Left lung (tissue), 10 donors: Measurements from ENCODE around the gene ZNF354C. TPM values are rescaled to one million over a fixed set of nuclear protein-coding genes. Genes with fewer than 3 reads are reported as not detected.

Source experiments
- ATAC-seq: fragments of 200-7000 bp; cut with Tn5 transposase; one replicate; pipeline ENCODE4 v1.9.1; 2020; ENCODE audit warnings: moderate library complexity
- DNase-seq, 4 donors: peaks; one replicate each; pipeline ENCODE4 v3.0.0-alpha.2; 2013 to 2020
- H3K27ac ChIP-seq, 2 donors: fragments of 200-600 bp; sonication (generic) in 1 of 2; one replicate each; pipeline versions ENCODE4 v1.5.0 to v1.8.0; 2020 to 2021
- H3K27me3 ChIP-seq, 2 donors: fragments of 200-600 bp; sonication (generic) in 1 of 2; one replicate each; pipeline versions ENCODE4 v1.5.0 to v1.8.0; 2020 to 2021
- H3K36me3 ChIP-seq, 2 donors: fragments of 200-600 bp; sonication (generic) in 1 of 2; one replicate each; pipeline versions ENCODE4 v1.5.0 to v1.8.0; 2020 to 2021
- H3K4me1 ChIP-seq, 2 donors: fragments of 200-600 bp; one replicate each; pipeline ENCODE4 v1.8.0; 2021
- H3K4me3 ChIP-seq, 2 donors: fragments of 200-600 bp; sonication (generic) in 1 of 2; one replicate each; pipeline versions ENCODE4 v1.5.0 to v1.8.0; 2020 to 2021; ENCODE audit warnings: mild to moderate bottlenecking in 1 of 2
- H3K9me3 ChIP-seq, 2 donors: fragments of 200-600 bp; sonication (generic) in 1 of 2; one replicate each; pipeline versions ENCODE4 v1.5.0 to v1.8.0; 2020 to 2021
- intact Hi-C, 2 donors: fragments of 100-400 bp; cut with DNase I; formaldehyde crosslinking; loops; one replicate each; pipeline versions ENCODE4 v1.11.2 to v1.14.2; 2022
- polyA plus RNA-seq, 6 donors: library from polyadenylated mRNA; unstranded; fragments of 120-200 nt; gene quantifications; one replicate each; pipeline ENCODE4 v1.2.1, GENCODE V29; 2013; ENCODE audit not compliant: insufficient read length in 6 of 6
- total RNA-seq, 2 donors: library from RNA; stranded (reverse); fragmentation: NEBNext Ultra II Directional; extraction: Animal tissue kit (Norgen Biotek cat#: 25700); gene quantifications; one replicate each; pipeline ENCODE4 v1.2.1, GENCODE V29; 2021
- TF ChIP-seq, protein P1 (sequence below), 2 donors: fragments of 200-600 bp; sonication (generic) in 1 of 2; IDR thresholded peaks; one replicate each; pipeline versions ENCODE4 v1.5.0 to v1.8.0; 2021; ENCODE audit warnings: antibody characterized with exemption in 2 of 2
- donor health status: DM: no; HTN: yes; CAD: no.
- donor health status: DM: no; HTN: no; CAD: no.

ZNF354C gene
- total and polyA plus RNA-seq, 8 donors: 5.2 to 18.8 (median 15.9) TPM

DNA sequence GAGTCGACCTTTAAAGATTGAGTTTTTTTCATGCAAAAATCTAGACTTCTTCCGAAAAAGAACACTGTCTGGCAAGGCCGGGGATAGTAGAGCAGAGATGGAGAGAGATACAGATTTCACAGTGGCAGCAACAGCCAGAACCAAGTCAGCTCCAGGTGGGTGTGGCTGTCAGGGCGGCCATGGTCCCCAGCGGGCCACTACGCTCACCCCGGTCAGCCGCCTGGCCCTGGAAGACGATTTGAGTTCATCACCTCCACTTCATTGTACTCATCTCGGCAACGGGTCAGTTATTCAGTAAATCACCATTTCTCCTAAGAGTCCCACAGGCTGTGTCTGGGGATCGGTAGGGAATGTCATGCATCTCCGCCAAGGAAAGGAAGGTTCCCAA lies 53.0 kb downstream of the ZNF354C start:
- no peak overlapping the region for H3K27ac ChIP-seq
- TF ChIP-seq, protein P1, sequence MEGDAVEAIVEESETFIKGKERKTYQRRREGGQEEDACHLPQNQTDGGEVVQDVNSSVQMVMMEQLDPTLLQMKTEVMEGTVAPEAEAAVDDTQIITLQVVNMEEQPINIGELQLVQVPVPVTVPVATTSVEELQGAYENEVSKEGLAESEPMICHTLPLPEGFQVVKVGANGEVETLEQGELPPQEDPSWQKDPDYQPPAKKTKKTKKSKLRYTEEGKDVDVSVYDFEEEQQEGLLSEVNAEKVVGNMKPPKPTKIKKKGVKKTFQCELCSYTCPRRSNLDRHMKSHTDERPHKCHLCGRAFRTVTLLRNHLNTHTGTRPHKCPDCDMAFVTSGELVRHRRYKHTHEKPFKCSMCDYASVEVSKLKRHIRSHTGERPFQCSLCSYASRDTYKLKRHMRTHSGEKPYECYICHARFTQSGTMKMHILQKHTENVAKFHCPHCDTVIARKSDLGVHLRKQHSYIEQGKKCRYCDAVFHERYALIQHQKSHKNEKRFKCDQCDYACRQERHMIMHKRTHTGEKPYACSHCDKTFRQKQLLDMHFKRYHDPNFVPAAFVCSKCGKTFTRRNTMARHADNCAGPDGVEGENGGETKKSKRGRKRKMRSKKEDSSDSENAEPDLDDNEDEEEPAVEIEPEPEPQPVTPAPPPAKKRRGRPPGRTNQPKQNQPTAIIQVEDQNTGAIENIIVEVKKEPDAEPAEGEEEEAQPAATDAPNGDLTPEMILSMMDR (IDR thresholded peaks at IDR 0.05): no peak
- no peak overlapping the region for H3K4me3 ChIP-seq
- H3K36me3 ChIP-seq: no peaks in the 10 kb centered on the region
- DNase-seq (no peak), ATAC-seq (no peak)
- no peaks in the 10 kb centered on the region for H3K4me1 ChIP-seq
- peaks cover 0 to 95% of the 10 kb centered on the region in 2 donors for H3K9me3 ChIP-seq
- no peaks in the 10 kb centered on the region for H3K27me3 ChIP-seq
- intact Hi-C loops: no loop called here

DNA sequence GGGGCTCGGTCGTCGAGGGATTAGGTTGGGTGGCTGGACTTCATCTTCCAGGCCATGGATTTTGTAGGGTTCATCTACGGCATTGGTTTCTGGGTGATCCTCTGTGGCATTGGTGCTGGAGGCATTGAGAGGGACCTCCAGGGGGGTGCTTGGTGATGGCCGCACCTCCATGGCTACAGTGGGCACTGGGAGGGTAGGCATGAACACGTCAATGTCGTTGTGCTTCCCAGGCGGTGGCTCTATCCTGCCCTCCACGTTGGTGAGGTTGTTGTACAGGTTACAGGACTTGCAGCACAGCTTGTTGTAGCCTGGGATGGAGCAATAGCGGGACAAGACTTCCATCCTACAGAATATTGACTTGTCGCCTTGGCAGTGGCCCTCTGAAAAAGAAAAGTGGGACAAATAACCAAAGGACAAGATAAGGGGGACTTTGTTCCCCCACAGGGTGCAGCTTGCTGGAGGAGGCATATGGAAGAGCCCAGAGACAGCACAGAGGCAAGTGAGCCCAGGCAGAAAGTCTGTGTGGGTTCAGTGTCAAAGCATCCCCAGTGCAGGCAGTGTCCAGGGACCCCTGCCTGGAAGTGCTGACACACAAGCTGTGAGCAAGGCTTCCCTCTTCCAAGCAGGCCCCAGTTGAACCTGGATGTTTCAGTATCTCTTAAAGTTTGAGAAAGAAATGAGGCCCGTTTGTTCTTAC lies 53.9 kb downstream of the ZNF354C start:
- Histone ChIP-seq H3K36me3 (no peaks in the 10 kb centered on the region), H3K4me1 (no peaks in the 10 kb centered on the region), H3K27ac (no peak overlapping the region), H3K27me3 (no peaks in the 10 kb centered on the region), H3K4me3 (no peak overlapping the region), H3K9me3 (peaks cover 0 to 89% of the 10 kb centered on the region in 2 donors)
- intact Hi-C loops: no loop called here
- TF ChIP-seq, protein P1 (IDR thresholded peaks at IDR 0.05): no peak
- DNase-seq: no peak
- ATAC-seq: no peak

DNA sequence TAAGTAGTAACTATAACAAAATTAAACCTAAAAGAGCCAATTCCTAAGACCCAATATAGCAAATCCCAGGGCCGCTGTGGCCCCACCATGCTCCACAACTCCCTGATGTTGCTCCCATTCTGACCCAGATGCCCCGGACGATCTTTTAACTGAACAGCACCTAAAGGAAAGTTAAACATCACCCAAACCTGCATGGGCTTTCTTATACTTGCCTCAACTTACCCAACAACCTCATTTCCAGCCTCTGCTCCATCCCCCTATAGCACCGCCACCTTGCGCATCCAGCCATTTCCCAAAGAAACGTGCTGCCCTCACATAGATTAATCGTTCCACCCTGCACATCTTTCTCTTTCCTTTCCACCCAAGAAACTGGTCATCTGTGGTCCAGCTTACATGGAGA lies 54.6 kb downstream of the ZNF354C start:
- H3K4me1 ChIP-seq: no peaks in the 10 kb centered on the region
- H3K27ac ChIP-seq: no peak overlapping the region
- no peaks in the 10 kb centered on the region for H3K36me3 ChIP-seq
- peaks cover 0 to 88% of the 10 kb centered on the region in 2 donors for H3K9me3 ChIP-seq
- TF ChIP-seq, protein P1 (IDR thresholded peaks at IDR 0.05): no peak
- intact Hi-C loops: no loop called here
- no peak for DNase-seq
- H3K27me3 ChIP-seq: no peaks in the 10 kb centered on the region
- ATAC-seq: no peak
- no peak overlapping the region for H3K4me3 ChIP-seq

DNA sequence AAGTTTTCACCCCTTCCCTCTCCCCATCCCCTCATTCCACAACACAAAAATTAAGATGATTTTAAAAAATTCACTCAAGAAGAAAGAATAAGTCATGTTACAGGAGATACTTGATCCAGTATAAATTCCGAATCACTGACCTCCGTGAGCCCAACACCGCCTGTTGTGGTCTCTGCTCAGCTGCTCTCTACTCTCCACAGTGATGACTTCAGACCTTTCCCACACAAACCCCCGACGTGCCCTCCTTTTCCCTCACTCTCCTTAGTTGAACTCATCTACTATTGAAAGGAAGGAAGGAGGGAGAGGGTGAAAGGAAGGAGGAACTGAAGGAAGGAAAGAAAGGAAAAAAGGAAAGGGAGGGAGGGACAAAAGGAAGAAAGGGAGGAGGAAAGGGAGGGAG lies 55.1 kb downstream of the ZNF354C start:
- intact Hi-C loops: no loop called here
- Histone ChIP-seq H3K36me3 (no peaks in the 10 kb centered on the region), H3K27me3 (no peaks in the 10 kb centered on the region), H3K9me3 (peaks cover 0 to 86% of the 10 kb centered on the region in 2 donors), H3K4me1 (no peaks in the 10 kb centered on the region), H3K4me3 (no peak overlapping the region), H3K27ac (no peak overlapping the region)
- no peak for DNase-seq
- ATAC-seq: no peak
- TF ChIP-seq, protein P1 (IDR thresholded peaks at IDR 0.05): no peak

DNA sequence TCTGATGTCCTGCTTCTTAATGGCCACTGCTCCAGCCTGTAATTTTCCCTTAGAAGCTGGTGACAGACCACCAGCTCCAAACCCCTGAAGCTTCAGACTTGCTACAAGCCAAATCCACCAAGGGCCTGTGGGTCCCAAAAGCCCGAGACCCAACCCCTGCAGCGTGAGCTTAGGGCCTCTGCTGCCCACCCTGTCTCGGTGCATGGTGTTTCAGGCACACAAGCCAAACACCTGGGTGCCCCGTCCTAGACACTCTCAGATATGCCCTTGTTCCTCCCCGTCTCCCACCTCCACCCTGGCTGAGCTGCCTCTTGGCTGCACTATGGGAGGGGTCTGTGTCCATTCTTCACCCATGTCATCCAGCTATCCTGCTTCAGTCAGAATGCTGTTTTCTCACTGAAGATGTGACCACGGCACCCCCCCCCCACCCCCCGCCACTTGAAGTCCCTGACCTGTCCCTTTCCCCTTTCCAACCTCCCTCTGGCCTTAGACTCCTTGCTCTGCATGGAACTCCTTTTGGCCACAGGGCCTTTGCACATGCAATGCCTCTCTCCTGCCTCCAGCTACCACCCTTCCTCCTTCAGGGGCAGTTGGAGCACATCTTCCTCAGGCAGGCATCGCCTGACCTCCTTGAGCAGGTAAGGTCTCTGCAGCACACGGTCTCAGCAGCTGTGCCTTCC lies 55.8 kb downstream of the ZNF354C start:
- intact Hi-C loops: no loop called here
- no peak for DNase-seq
- Histone ChIP-seq H3K27me3 (peaks cover 0 to 6% of the 10 kb centered on the region in 2 donors), H3K36me3 (peaks cover 0 to 6% of the 10 kb centered on the region in 2 donors), H3K27ac (no peak overlapping the region), H3K4me1 (no peaks in the 10 kb centered on the region), H3K4me3 (no peak overlapping the region), H3K9me3 (peaks cover 0 to 87% of the 10 kb centered on the region in 2 donors)
- ATAC-seq: no peak
- TF ChIP-seq, protein P1 (IDR thresholded peaks at IDR 0.05): no peak
